ENCODE measurements around the gene C1orf52. TPM values are rescaled to one million over a fixed set of nuclear protein-coding genes. Genes with fewer than 3 reads are reported as not detected.

The C1orf52 gene
- total RNA-seq, 1 experiment from 2014 or later: 31.7 TPM

GRCh38 chr1:85230305-85230977, 29.0 kb downstream of the C1orf52 start:
- DNase-seq (ENCODE audit: low read depth): no peak

GRCh38 chr1:85229574-85230097, 29.8 kb downstream of the C1orf52 start:
- DNase-seq (ENCODE audit: low read depth): no peak

DNA sequence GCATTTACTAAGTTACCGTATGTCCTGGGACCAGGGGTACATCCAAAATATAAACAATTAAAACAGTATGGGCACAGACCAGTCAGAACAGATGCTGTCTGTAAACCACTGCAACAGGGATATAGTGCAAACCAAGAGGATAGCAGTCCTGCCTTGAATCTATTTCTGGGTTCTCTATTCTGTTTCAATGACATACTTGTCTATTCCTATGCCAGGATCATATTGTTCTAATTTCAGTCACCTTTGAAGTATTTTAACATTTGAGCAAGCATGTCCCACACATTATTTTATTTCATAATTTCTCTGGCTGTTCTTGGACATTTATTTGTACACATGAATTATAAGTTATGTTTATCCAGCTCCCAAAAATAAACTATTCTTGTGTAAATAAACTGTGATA, 30.5 kb downstream of the C1orf52 start:
- no peak for DNase-seq (ENCODE audit: low read depth)

GRCh38 chr1:85225624-85226380, 33.7 kb downstream of the C1orf52 start:
- no peak for DNase-seq (ENCODE audit: low read depth)

DNA sequence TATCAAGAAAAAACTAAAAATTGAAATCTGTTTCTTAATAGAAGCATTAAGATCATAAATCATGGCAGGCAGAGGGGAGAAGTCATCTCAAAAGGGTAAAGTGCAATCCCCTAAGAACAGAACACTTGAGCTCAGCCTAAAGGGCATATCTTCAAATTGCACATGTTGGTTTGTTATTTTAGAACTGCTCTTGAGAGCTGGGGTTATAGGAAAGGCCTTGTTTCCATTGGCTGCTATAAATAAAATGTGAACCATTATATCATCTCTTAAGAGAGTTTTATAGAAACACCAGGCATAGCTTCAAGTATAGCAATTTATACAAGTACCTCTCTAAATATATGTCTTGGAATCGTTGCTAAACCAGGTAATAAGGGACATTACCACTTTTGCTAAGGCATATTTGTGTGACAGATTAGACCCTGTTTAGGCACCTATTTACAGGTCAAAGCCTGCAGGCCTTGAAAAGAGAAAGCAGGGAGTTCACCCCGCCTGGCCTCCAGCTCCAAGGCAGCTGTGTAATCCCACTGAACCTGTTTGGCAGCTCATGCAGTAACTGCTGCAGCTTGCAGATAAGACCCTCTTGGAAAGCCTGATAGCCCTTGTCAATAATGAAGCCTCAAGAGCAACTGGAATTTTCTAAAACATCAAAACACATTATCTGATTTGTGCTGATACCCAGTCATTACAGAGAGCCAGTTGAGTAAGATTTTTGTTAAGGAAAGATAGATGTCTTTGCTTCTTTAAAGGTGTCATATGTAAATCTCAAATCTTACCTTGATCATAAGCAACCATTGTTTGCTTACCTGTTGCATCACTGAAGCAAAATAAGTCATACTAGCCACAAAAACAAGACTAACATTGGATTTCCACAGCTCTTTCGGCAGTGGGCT, 34.5 kb downstream of the C1orf52 start:
- DNase-seq (ENCODE audit: low read depth): no peak

DNA sequence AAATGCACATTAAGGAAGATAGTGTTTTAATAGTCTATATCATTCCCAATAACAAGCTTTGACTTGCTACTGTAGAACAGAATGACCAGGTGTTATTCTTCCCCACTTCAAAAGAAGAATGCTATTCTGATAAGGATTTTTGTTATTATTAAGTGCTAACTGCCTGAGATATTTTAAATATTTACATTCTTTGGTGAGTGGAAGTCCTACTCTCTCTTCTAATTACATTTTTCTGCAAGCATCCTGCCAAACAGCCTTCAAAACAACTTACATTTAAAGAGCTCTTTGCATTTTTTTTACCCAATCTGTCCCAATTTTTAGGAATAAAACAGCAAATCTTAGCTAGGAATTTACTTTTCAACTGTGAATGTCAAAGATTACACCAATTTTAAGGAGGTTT, 35.2 kb downstream of the C1orf52 start:
- DNase-seq (ENCODE audit: low read depth): no peak

GRCh38 chr1:85223334-85223733, 36.1 kb downstream of the C1orf52 start:
- no peak for DNase-seq (ENCODE audit: low read depth)

GRCh38 chr1:85220756-85221201, 38.7 kb downstream of the C1orf52 start:
- no peak for DNase-seq (ENCODE audit: low read depth)

- no peak for DNase-seq (ENCODE audit: low read depth)
Observed at GRCh38 chr1:85219853-85220610, 39.4 kb downstream of the C1orf52 start.

DNA sequence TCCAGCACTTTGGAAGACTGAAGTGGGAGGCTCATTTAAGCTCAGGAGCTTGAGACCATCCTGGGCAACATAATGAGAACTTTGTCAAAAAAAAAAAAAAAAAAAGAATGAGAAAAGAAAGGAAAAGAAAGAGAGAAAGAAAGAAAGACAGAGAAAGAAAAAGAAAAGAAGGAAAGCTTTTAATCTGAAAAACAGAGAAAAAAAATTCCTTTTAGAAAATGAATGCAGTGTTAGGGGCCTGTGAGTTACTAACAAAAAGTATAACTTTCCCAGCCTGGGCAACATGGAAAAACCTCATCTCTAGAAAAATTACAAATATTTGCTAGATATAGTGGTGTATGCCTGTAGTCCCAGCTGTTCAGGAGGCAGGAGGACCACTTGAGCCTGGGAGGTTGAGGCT, 42.8 kb downstream of the C1orf52 start:
- DNase-seq (ENCODE audit: low read depth): no peak

GRCh38 chr1:85214654-85215053, 44.8 kb downstream of the C1orf52 start:
- DNase-seq (ENCODE audit: low read depth): peak; percentile 13

- DNase-seq (ENCODE audit: low read depth): no peak
Observed at GRCh38 chr1:85208488-85208887, 51.0 kb downstream of the C1orf52 start.

DNA sequence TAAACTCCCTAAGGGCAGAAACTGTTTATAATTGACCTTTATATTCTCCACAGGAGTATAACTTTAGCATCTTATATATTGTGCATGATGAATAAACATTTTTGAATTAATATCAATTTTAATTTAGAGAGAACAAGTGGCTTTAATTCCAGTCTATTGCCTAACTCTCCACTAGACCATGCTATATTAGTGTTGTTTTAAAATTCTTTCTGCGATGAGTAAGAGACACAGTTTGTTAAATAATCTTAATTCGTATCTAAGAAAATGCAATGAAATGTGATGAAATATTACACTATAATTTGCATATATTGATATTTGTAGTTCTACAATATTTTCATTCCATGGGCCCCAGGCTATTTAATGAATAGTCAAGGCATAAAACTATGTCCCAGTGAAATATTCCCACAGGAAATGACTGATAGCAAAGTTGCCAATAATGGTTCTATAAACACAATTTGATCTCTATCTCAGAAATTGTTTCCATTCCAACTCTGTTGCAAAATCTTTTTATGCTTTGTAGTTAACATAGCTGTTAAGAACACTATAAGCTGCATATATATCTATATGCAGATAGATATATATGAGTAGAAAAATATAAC, 55.8 kb downstream of the C1orf52 start:
- DNase-seq (ENCODE audit: low read depth): peak; percentile 46

- no peak for DNase-seq (ENCODE audit: low read depth)
Observed at GRCh38 chr1:85202864-85203255, 56.6 kb downstream of the C1orf52 start.

GRCh38 chr1:85202092-85202863, 57.2 kb downstream of the C1orf52 start:
- no peak for DNase-seq (ENCODE audit: low read depth)

DNA sequence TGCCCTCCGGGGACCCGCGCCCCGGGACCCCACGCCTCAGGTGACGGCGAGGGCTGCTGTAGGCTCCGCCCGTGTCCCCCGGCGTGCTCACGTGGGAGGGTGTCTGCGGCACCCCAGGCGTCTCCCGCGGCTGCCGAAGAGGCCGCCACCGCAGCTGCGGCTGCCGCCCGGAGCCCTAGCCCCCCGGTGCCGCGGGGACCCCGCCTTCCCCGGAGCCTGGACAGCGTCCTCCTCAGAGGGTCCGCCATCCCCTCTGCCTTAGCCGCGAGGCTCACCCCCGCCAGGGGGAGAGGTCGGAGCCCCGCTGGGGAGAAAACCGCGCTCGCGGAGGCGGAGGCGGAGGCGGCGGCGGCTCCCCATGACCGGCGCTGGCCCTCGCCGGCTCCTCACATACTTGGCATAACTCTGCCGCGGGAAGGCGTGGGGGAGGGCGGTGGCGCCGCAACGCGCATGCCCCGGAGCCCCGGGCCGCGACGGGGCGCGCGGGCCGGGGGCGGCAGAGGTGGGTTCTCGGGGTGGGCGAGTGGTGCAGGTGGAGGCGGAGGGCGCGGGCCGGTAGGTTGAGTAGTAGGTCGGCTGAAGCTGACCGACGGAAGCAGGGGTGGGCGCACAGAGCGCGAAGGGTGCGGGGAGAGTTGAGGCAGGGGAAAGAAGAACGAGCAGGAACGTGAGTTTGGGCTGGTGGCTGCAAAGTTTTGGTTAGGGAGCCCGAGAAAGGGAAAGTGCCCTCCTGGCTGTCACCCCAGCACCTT, 57.9 kb downstream of the C1orf52 start:
- peak; percentile 74 for DNase-seq (ENCODE audit: low read depth)

- peak; percentile 78 for DNase-seq (ENCODE audit: low read depth)
Observed at GRCh38 chr1:85200463-85201339, 58.8 kb downstream of the C1orf52 start, which contains the start of gene SYDE2. TSS of gene SYDE2 (minus strand) at chr1:85201016. CDS start at chr1:85200996, 20 bp downstream.
